GM12878 (cell line): ENCODE data around the gene SRGAP1. TPM values are rescaled to one million over a fixed set of nuclear protein-coding genes. Genes with fewer than 3 reads are reported as not detected.

Experiments
- ATAC-seq: fragments of 200-7000 bp; cut with Tn5 transposase; 3 replicates; pipeline ENCODE4 v1.9.1; 2020; ENCODE audit warnings: mild to moderate bottlenecking, moderate library complexity
- BruUV-seq: library from RNA; stranded (reverse); fragments of 400-500 nt; replicated peaks from 2 replicates; lab custom pipeline; 2021; lab: Mats Ljungman, UMichigan
- CTCF ChIA-PET: fragments of 300-600 bp; sonication (Branson Sonifier 250); formaldehyde crosslinking; extraction: SDS; loops from one replicate; lab custom pipeline; 2021; ENCODE audit warnings: inconsistent platforms; lab: Yijun Ruan, JAX
- POLR2A ChIA-PET: fragments of 350-600 bp; formaldehyde crosslinking; extraction: SDS; loops from one replicate; lab custom pipeline; 2021; ENCODE audit warnings: inconsistent platforms; lab: Charles Lee
- RAD21 ChIA-PET: fragments of 300-600 bp; sonication (Branson Sonifier 250); formaldehyde crosslinking; loops from one replicate; lab custom pipeline; 2023; ENCODE audit warnings: antibody characterized with exemption; ENCODE audit not compliant: unreplicated experiment; lab: Charles Lee
- SMC1A ChIA-PET: fragments of 300-600 bp; sonication (Branson Sonifier 250); formaldehyde crosslinking; loops from one replicate; lab custom pipeline; 2023; ENCODE audit not compliant: unreplicated experiment, uncharacterized antibody; lab: Charles Lee
- DNase-seq: peaks from one replicate; pipeline ENCODE4 v3.0.0-alpha.2; 2011; ENCODE audit warnings: low read depth, low spot score
- FAIRE-seq: peaks from 3 replicates; lab custom pipeline; 2011; peaks lifted over from hg19 to GRCh38; lab: Jason Lieb, UNC
- H2AFZ ChIP-seq: 2 replicates; pipeline ENCODE4 v1.6.0; 2011; ENCODE audit warnings: low read depth, low read length, control low read depth; ENCODE audit not compliant: control insufficient read depth
- H3K27ac ChIP-seq: 2 replicates; pipeline ENCODE4 v1.5.1; 2011; ENCODE audit warnings: control low read depth; ENCODE audit not compliant: control insufficient read depth, insufficient read depth
- H3K27me3 ChIP-seq, 2 experiments: replicated peaks in 1 of 2; 2 replicates each; pipeline versions ENCODE4 v1.6.0 to v1.6.1; 2011; ENCODE audit warnings: low read length in 1 of 2; ENCODE audit not compliant: control insufficient read depth in 2 of 2, insufficient read depth in 2 of 2
- H3K36me3 ChIP-seq, 2 experiments: 2 replicates each; pipeline ENCODE4 v1.5.1; 2011; ENCODE audit warnings: low read length in 1 of 2; ENCODE audit not compliant: control insufficient read depth in 2 of 2, insufficient read depth in 2 of 2
- H3K4me1 ChIP-seq: 2 replicates; pipeline ENCODE4 v1.6.1; 2011; ENCODE audit warnings: mild to moderate bottlenecking, low read length, moderate library complexity, mixed read lengths; ENCODE audit not compliant: control insufficient read depth, insufficient read depth
- H3K4me2 ChIP-seq: 2 replicates; pipeline ENCODE4 v1.6.0; 2011; ENCODE audit warnings: control low read depth; ENCODE audit not compliant: control insufficient read depth, insufficient read depth
- H3K4me3 ChIP-seq: fragments of 200-600 bp; sonication (generic); 2 replicates; pipeline ENCODE4 v1.5.1; 2016
- H3K79me2 ChIP-seq: 2 replicates; pipeline ENCODE4 v1.6.0; 2011; ENCODE audit warnings: low read length; ENCODE audit not compliant: control insufficient read depth, insufficient read depth
- H3K9ac ChIP-seq: 2 replicates; pipeline ENCODE4 v1.8.0; 2011; ENCODE audit warnings: low read length, control low read depth, mixed read lengths; ENCODE audit not compliant: control insufficient read depth, insufficient read depth
- H3K9me3 ChIP-seq: replicated peaks from 3 replicates; pipeline ENCODE4 v1.5.1; 2011; ENCODE audit warnings: mild to moderate bottlenecking, low read length; ENCODE audit not compliant: control insufficient read depth, insufficient read depth
- H4K20me1 ChIP-seq: 2 replicates; pipeline ENCODE4 v1.6.0; 2011; ENCODE audit not compliant: control insufficient read depth, insufficient read depth
- BCL11A ChIP-seq: IDR thresholded peaks from 2 replicates; pipeline ENCODE4 v1.6.1; 2011; ENCODE audit warnings: low read depth, low read length
- CHD4 ChIP-seq: fragments of 200-600 bp; sonication (generic); IDR thresholded peaks from 2 replicates; pipeline ENCODE4 v1.6.1; 2016; ENCODE audit warnings: mild to moderate bottlenecking
- E4F1 ChIP-seq: fragments of 450-650 bp; IDR thresholded peaks from 2 replicates; pipeline ENCODE4 v1.6.1; 2018; ENCODE audit warnings: borderline replicate concordance, mild to moderate bottlenecking; ENCODE audit not compliant: partially characterized antibody
- ESRRA ChIP-seq: IDR thresholded peaks from 2 replicates; pipeline ENCODE4 v1.6.1; 2012; ENCODE audit warnings: mild to moderate bottlenecking, low read length, improper control_type of control experiment
- GATAD2B ChIP-seq: fragments of 450-650 bp; conservative IDR thresholded peaks from 2 replicates; pipeline ENCODE4 v1.6.1; 2017; ENCODE audit warnings: low read depth, mild to moderate bottlenecking, moderate library complexity
- HDAC2 ChIP-seq: fragments of 200-600 bp; sonication (generic); IDR thresholded peaks from 2 replicates; pipeline ENCODE4 v1.6.1; 2017
- LARP7 ChIP-seq: fragments of 450-650 bp; IDR thresholded peaks from 2 replicates; pipeline ENCODE4 v1.6.1; 2017; ENCODE audit warnings: mild to moderate bottlenecking
- NFYA ChIP-seq: IDR thresholded peaks from 2 replicates; pipeline ENCODE4 v1.6.1; 2011; ENCODE audit warnings: low read depth, mild to moderate bottlenecking, low read length, improper control_type of control experiment, borderline replicate concordance
- NFYB ChIP-seq: IDR thresholded peaks from 2 replicates; pipeline ENCODE4 v1.6.1; 2011; ENCODE audit warnings: low read depth, mild to moderate bottlenecking, low read length, improper control_type of control experiment, moderate library complexity; ENCODE audit not compliant: insufficient read depth
- NR2C2 ChIP-seq: IDR thresholded peaks from 2 replicates; pipeline ENCODE4 v1.6.1; 2011; ENCODE audit warnings: borderline replicate concordance, low read depth; ENCODE audit not compliant: control insufficient read depth, insufficient read length
- NR2F1 ChIP-seq: fragments of 450-650 bp; conservative IDR thresholded peaks from 2 replicates; pipeline ENCODE4 v1.6.1; 2017; ENCODE audit warnings: mild to moderate bottlenecking
- PAX8 ChIP-seq: fragments of 450-650 bp; IDR thresholded peaks from 2 replicates; pipeline ENCODE4 v1.6.1; 2017; ENCODE audit warnings: mild to moderate bottlenecking, moderate library complexity
- POLR2A ChIP-seq: IDR thresholded peaks from 2 replicates; pipeline ENCODE4 v1.6.1; 2011; ENCODE audit warnings: low read depth, mild to moderate bottlenecking, low read length
- RCOR1 ChIP-seq: conservative IDR thresholded peaks from 2 replicates; pipeline ENCODE4 v1.6.1; 2012; ENCODE audit warnings: low read depth, low read length, improper control_type of control experiment
- REST ChIP-seq: IDR thresholded peaks from 2 replicates; pipeline ENCODE4 v1.6.1; 2012; ENCODE audit warnings: mild to moderate bottlenecking, low read depth, low read length
- YBX1 ChIP-seq: fragments of 450-650 bp; IDR thresholded peaks from 2 replicates; pipeline ENCODE4 v1.6.1; 2016; ENCODE audit warnings: antibody characterized with exemption
- ZNF24 ChIP-seq: fragments of 450-650 bp; IDR thresholded peaks from 2 replicates; pipeline ENCODE4 v1.6.1; 2017; ENCODE audit warnings: antibody characterized with exemption, mild to moderate bottlenecking
- ZZZ3 ChIP-seq: IDR thresholded peaks from 2 replicates; pipeline ENCODE4 v1.6.1; 2011; ENCODE audit warnings: low read depth; ENCODE audit not compliant: control insufficient read depth, insufficient read length
- WGBS: methylation state at CpG from one replicate; pipeline ENCODE4 v1.1.6; 2016; ENCODE audit warnings: low lambda C conversion rate; ENCODE audit not compliant: insufficient replicate concordance, insufficient coverage; ENCODE audit errors: missing lambda C conversion rate; 5-methylcytosine and 5-hydroxymethylcytosine counted together
- in situ Hi-C: fragments of 300-500 bp; cut with MboI; formaldehyde crosslinking; loops from 9 replicates; pipeline ENCODE4 v1.14.3; 2018; ENCODE audit warnings: mixed read lengths
- intact Hi-C: fragments of 100-400 bp; cut with micrococcal nuclease; formaldehyde crosslinking; loops from one replicate; pipeline ENCODE4 v1.14.2; 2022; ENCODE audit not compliant: unreplicated experiment
- polyA plus RNA-seq, 11 experiments: library from polyadenylated mRNA; depleted of rRNA in 4 of 11; unstranded in 6 of 11; stranded (reverse) in 5 of 11; fragments of >200 nt; fragmentation: Nextera tagmentation in 4 of 11; fragmentation: Illumina TruSeq in 1 of 11; extraction: Ambion mirVana in 4 of 11; extraction: Trizol in 1 of 11; gene quantifications; 1 replicate in 1 of 11; 2 replicates in 10 of 11; pipeline versions ENCODE4 v1.2.1 to v1.2.3, GENCODE V29; 2011 to 2016; ENCODE audit warnings: inconsistent platforms in 2 of 11, missing spikeins in 2 of 11, low read depth in 1 of 11
- total RNA-seq, 4 experiments: library from RNA; depleted of rRNA in 3 of 4; stranded (reverse); fragments of >200 nt in 3 of 4; fragmentation: Illumina TruSeq in 1 of 4; extraction: Trizol in 1 of 4; gene quantifications; 2 replicates each; pipeline versions ENCODE4 v1.2.1 to v1.2.3, GENCODE V29; 2013 to 2021

Gene SRGAP1
- total and polyA plus RNA-seq, 10 of the 15 experiments (the other 5 are each of a cell fraction or from before 2014, with no cell fraction given): 0.16 to 0.85 (median 0.46) TPM

- ChIA-PET CTCF (interaction anchor here (0.9 kb wide), 1 partner anchor 8 kb away, joined by 4 read pairs; no protein-coding TSS in a partner anchor), POLR2A (no interaction called here), SMC1A (no interaction called here), RAD21 (no interaction called here)
- TF ChIP-seq E4F1: no peak
- no peak for TF ChIP-seq NR2C2
- TF ChIP-seq HDAC2: no peak
- TF ChIP-seq PAX8: no peak
- TF ChIP-seq GATAD2B: no peak
- no peak for TF ChIP-seq REST
- no peak for TF ChIP-seq ESRRA
- TF ChIP-seq POLR2A: no peak
- TF ChIP-seq NR2F1: no peak
- TF ChIP-seq RCOR1: no peak
- no peak for TF ChIP-seq ZZZ3
- TF ChIP-seq YBX1: no peak
- no peak for TF ChIP-seq NFYA
- no peak for TF ChIP-seq CHD4
- TF ChIP-seq NFYB: no peak
- TF ChIP-seq BCL11A: no peak
- TF ChIP-seq ZNF24: no peak
- TF ChIP-seq LARP7: no peak
- no peak overlapping the region for H2AFZ ChIP-seq
- H4K20me1 ChIP-seq: no peaks in the 10 kb centered on the region
- H3K79me2 ChIP-seq: no peaks in the 10 kb centered on the region
- H3K9me3 ChIP-seq: no peaks in the 10 kb centered on the region
- no peaks in the 10 kb centered on the region for H3K4me1 ChIP-seq
- in situ Hi-C loops: no loop called here
- intact Hi-C loops: loop anchor here (10.0 kb wide), 1 partner anchor 175 kb away; the partner anchor contains the start of gene SRGAP1
- no peak for FAIRE-seq
- WGBS: 38% methylated on average over 1 of the region's 1 CpG
- no peak for DNase-seq
- no peak overlapping the region for H3K4me2 ChIP-seq
- no peak overlapping the region for H3K4me3 ChIP-seq
- no TSS peak for BruUV-seq
- no peaks in the 10 kb centered on the region for H3K27me3 ChIP-seq
- no peak for ATAC-seq
- H3K36me3 ChIP-seq: no peaks in the 10 kb centered on the region
- H3K9ac ChIP-seq: no peak overlapping the region
- H3K27ac ChIP-seq: no peak overlapping the region
Observed at GRCh38 chr12:64019654-64020053, 175.2 kb downstream of the SRGAP1 start.
